HG02571 (cell line): Measurements from ENCODE around the gene SCD.
"Not testable (repeated sequence)": the region's sequence is repeated elsewhere in the genome, so short reads cannot be mapped to it uniquely, and the experiment has no call there.

ENCODE experiments used
- ATAC-seq: cut with Tn5 transposase; IDR thresholded peaks from one replicate; pipeline ENCODE4 v1.9.1; 2021; ENCODE audit warnings: mild to moderate bottlenecking, moderate library complexity; ENCODE audit not compliant: unreplicated experiment

The SCD gene

DNA sequence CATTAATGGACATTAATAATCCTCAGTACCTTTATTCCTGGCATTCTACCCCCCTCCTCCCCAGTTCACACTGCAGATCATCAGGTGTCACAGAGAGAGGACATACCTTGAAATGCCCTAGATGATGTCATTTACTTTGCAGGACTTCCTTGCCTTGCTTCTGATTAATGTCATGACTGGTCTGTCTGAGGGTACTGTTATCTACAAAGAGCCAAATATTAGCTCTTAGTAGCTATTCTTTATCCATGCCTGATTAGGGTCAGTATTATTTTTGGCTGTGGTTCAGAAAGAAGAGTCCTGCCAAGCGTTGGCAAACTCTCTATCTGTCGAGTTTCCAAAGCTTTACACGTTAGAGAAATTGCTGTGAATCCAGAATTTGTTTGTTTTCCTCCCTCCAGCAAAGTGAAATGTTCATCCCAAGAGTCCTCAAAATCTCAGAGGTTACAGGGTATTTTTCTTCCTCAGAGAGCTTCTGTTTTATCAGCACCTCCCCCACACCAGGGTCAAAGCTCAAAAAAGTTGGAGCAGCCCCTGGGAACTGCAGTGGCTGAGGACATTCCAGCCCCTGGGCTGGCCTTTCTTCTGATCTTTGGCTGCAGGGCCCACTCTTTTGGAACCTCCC, 12.6 kb downstream of the SCD start:
- ATAC-seq, result no peak

DNA sequence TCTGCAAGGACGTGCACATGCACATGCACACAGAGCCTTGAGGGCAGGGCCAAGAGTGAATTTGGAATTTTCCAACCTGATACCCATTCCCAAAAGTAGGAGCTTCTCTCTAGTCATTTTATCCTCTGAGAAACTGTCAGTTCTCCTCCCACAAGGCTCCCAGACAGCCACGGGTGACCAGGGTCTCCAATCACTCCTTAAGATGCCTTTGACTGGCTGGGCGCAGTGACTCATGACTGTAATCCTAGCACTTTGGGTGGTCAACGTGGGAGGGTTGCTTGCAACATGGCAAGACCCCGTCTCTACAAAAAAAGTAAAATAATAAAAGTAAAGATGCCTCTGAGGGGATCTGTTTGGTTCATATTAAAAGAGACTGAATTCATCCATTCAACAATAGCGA, 13.2 kb downstream of the SCD start:
- ATAC-seq, result no peak

DNA sequence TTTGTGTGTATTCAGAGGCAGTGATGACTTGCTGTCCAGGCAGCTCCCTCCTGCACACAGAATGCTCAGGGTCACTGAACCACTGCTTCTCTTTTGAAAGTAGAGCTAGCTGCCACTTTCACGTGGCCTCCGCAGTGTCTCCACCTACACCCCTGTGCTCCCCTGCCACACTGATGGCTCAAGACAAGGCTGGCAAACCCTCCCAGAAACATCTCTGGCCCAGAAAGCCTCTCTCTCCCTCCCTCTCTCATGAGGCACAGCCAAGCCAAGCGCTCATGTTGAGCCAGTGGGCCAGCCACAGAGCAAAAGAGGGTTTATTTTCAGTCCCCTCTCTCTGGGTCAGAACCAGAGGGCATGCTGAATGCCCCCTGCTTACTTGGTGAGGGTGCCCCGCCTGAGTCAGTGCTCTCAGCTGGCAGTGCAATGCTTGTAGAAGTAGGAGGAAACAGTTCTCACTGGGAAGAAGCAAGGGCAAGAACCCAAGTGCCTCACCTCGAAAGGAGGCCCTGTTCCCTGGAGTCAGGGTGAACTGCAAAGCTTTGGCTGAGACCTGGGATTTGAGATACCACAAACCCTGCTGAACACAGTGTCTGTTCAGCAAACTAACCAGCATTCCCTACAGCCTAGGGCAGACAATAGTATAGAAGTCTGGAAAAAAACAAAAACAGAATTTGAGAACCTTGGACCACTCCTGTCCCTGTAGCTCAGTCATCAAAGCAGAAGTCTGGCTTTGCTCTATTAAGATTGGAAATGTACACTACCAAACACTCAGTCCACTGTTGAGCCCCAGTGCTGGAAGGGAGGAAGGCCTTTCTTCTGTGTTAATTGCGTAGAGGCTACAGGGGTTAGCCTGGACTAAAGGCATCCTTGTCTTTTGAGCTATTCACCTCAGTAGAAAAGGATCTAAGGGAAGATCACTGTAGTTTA, 15.8 kb downstream of the SCD start:
- ATAC-seq, result no peak

DNA sequence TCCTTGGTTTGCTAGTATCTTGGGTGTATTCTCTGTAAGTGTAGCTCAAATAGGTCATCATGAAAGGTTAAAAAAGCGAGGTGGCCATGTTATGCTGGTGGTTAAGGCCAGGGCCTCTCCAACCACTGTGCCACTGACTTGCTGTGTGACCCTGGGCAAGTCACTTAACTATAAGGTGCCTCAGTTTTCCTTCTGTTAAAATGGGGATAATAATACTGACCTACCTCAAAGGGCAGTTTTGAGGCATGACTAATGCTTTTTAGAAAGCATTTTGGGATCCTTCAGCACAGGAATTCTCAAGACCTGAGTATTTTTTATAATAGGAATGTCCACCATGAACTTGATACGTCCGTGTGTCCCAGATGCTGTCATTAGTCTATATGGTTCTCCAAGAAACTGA, 17.1 kb downstream of the SCD start:
- no peak for ATAC-seq

- ATAC-seq, result no peak
These were observed 17.8 kb downstream of the SCD start for GRCh38 chr10:100364735-100365391.

- ATAC-seq, result no peak
These were observed 21.7 kb downstream of the SCD start for GRCh38 chr10:100368721-100369120.

GRCh38 chr10:100370714-100371481, 23.9 kb downstream of the SCD start:
- no peak for ATAC-seq

GRCh38 chr10:100371482-100372027, 24.5 kb downstream of the SCD start:
- ATAC-seq, result no peak

DNA sequence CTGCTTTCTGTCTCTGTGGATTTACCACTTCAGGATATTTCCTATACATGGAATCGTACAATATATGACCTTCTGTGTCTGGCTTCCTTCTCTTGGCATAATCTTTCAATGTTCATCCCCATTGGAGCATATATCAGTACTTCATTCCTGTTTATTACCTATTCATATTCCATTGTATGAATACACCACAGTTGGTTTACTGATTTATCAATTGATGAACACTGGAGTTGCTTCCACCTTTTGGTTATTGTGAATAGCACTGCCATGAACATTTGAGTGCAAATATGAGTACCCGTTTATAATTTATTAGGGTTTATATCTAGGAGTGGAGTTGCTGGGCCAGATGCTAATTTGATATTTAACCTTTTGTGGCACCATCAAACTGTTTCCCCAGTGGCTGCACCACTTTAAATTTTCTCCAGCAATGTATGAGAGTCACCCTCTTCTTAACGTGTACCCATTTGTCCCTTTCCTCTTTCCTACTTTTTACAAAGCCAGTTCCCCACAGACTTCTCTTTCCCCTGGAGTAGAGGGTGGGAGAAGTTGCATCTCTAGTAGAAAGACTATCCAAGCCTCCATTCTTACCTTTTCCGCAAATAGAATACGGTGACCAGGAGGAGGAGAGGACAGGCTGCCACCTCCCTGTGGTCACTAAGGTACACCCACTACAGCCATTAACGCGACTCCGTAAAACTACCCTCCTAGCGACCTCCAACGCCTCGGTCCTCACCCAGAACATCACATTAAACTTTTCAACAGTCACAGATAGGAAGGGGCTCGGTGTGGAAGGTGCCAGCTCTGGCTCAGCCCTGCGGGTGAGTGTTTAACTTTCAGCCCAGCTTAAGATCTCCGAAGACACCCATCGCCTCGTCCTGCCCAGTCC, 25.6 kb downstream of the SCD start:
- ATAC-seq, result no peak

GRCh38 chr10:100373298-100374199, 26.5 kb downstream of the SCD start:
- peak; percentile 95 for ATAC-seq

DNA sequence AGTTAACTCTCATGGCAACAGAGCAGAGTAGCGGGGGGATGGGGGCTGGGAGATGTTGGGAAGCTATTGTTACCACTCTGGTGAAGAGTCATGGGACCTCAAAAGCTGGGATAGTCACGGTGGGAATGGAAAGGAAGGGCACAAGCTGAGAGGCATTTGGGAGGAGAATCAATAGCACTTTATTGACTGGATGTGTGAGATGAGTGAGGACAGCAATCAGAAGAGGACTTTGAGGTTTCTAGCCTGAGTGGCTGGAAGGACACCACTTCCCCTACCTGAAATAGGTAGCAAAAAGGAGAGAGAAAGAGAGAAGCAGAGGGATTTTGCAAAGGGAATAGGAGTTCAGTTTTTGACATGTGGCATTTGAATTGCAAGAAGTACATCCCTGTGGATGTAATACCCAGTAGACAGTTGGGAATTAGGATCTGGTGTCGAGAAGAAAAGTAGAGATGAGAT, 27.2 kb downstream of the SCD start:
- ATAC-seq, result no peak

DNA sequence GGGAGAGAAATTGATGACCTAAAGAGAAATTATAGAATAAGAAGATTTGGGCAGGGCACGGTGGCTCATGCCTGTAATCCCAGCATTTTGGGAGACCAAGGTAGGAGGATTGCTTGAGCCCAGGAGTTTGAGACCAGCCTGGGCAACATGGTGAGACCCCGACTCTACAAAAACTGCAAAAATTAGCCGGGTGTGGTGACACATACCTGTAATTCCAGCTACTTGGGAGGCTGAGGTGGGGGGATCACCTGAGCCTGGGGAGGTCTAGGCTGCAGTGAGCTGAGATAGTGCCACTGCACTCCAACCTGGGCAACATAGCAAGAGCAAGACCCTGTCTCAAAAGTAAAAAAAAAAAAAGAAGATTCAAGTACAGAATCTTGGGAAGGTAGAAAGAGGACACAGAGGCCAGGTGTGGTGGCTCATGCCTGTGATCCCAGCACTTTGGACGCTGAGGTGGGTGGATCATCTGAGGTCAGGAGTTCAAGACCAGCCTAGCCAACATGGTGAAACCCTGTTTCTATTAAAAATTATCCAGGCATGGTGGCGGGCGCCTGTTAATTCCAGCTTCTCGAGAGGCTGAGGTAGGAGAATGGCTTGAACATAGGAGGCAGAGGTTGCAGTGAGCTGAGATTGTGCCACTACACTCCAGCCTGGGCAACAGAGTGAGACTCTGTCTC, 27.8 kb downstream of the SCD start:
- not testable (repeated sequence) for ATAC-seq

DNA sequence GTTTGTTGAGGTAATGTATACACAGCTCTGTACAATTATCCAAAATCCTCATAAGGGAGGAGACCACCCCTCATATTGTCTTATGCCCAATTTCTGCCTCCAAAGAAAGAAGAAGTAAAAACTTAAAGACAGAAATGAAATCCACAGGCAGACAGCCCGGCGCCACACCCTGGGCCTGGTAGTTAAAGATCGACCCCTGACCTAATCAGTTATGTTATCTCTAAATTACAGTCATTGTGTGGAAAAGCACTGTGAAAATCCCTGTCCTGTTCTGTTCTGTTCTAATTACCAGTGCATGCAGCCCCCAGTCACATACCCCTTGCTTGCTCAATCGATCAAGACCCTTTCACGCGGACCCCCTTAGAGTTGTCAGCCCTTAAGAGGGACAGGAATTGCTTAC, 29.6 kb downstream of the SCD start:
- ATAC-seq, result not testable (repeated sequence)

DNA sequence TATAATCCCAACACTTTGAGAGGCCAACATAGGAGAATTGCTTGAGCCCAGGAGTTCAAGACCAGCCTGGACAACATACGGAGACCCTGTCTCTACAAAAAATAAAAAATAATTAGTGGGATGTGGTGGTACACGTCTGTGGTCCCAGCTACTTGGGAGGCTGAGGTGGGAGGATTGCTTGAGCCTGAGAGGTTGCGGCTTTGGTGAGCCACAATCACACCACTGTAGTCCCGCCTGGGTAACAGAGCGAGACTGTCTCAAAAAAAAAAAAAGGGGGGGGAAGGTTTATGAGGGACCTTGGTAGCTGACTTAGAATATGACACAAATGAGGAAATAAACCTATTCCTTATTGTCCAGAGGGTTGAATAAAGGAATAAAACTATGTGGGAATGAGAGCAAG, 30.8 kb downstream of the SCD start:
- no peak for ATAC-seq

GRCh38 chr10:100380400-100380799, 33.4 kb downstream of the SCD start:
- no peak for ATAC-seq

DNA sequence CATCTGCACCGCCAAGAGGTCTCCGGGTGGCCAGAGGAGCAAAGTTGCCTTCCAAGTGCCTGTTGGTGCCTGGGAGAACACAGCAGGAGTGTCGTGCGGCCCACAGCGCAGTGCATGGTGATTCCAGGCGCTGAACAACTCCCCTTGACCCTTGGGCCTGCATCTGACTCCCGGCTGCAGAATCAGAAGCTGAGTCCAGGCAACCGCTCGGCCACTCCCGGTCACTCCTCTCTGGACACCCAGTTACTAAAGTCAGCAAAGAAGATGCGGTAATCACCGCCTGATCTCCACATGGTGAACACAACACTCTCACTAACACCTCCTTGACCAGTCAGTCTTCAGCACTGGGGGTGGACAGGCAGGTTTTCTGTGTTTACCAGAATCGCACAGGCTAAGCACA, 35.5 kb downstream of the SCD start:
- no peak for ATAC-seq

DNA sequence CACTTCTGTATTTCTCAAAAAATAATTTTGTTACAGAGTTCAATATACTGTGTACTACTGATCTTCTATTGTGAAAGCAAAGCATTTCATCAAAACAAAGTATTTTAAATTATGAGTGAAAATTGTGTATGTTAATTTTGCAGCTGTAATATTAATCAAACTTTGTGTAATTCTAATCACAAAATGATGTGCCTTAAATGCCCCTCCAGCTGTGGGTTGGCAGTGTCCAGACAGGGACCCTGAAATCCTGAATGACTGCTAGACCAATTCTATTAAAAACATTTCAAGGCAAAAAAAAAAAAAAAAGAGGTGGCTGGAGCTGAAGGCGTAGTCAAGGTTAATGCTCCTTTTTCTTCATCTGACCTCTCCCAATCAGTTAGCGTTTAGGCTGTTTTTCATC, 36.2 kb downstream of the SCD start:
- ATAC-seq, result no peak
